ENCODE measurements around the gene CABLES2.

Gene CABLES2

DNA sequence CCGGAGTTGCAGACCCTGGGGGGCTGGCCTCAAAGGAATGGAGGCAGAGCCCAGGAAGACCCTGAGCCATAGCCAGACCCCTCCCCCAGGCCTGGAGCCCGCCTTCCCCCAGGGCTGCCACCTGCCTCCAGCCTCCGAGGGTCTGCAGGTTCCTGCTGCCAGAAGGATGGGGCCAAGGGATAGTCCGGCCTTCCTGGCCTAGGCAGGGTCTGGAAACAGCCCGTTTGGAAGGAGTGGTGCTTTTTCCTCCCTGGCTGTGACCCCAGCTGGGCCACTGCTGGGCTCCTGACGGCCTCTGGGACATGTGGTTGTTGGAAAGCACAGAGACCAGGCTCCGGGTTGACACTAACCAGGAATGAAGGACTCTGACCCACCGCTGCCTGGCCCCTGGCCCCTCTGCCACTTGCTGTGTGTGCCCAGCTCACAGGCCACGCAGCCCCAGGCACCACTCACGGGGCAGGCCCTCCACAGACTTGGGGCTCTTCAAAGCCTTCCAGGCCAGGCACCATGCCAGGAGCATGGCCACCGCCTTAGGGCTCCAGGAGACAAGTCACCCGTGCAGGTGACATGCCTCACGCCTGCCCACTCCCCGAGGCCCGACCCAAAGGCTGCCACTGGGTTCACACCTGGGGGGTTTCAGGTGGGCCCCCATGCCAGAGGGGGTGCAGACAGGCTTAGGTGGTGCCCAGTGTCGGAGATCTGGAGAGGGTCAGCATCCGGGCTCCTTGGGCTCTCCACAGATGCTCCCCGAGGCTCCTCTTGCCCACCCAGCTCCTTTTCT lies 36.1 kb downstream of the CABLES2 start:
- DNase-seq (ENCODE audit: low read depth in 2 of 2): no peak

DNA sequence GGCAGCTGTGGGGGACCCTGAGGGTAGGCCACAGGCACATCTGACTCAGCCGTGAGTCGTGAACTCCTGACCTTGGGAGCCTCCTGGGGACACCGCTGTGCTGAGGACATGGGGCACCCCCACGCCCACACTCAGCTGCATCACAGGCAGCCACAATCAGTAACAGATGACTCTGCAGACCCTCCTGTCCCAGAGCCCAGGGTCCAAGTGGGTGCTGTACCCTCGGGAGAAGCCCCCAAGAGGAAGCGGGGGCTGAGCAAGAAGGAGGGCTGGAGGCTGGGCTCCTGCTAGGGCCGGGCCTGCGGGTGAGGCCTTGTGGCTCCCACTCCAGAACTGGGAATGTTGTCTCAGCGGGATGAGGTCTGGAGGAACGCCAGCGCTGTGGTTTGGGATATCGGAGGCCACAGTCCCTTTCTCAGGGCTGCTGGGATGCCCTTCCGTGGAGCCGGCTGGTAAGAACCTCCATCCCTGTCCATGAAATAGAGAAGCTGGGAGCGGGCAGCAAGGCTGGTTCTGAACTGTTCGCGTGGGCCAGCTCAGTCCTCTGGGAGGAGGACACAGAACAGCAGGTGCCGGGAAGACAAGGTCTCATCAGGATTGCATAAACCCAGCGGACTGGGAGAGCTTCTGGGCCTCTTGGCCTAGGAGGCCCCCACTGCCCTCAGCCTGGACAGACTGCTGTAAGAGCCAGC lies 36.8 kb downstream of the CABLES2 start:
- no peak for DNase-seq (ENCODE audit: low read depth in 2 of 2)

DNA sequence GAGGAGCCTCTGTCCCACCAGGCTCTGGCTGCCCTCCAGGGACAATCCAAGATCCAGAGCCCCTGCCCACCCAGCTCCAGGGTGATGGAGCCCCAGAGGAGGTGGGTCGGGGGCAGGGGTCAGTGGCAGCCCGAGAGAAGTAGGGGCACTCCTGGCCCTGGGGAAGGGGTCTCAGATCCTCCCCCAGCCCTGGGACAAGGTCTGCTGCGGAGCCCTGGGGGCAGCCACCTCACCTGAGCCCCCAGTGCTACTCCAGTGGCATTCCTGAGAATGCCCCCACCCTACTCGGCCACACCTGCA lies 37.3 kb downstream of the CABLES2 start:
- no peak for DNase-seq (ENCODE audit: low read depth in 2 of 2)

DNA sequence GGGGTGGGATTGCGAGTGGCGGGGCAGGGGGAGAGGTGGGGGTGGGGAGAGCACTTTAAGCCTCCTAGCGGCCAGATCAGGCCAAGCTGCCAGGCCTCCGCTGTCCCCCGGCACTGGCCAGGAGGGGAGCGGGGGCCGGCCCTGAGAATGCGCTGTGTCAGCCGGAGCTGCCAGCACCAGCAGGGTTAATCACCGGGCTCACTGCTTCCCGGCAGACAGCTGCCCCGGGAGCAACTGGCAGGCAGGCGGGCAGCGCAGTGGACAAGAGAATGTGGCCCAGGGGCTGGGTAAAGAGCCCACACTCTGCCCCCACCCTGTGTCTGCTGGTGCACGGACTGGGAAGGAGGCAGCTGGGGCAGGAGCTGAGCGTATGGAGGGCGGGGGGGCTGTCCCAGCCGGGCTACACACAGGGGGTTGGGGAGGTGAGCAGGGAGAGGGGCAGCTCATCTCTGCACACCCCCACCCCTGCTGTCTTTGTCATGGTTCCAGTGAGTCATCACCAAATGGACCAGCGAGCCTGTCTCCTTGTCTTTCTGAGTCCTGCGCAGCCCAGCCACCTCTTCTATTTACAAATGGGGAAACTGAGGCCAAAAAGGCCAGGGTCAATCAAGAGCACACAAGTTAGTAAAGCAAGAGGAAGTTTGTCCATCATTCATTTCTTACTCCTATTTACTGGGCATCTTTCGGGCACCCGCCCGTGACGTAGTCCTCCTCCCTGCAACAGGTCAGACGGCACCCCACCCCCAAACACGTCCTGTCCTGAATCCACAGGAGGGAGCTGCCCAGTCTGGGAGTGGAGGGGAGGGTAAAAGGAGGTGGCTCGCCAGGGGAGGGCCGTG lies 37.9 kb downstream of the CABLES2 start:
- DNase-seq (ENCODE audit: low read depth in 2 of 2): no peak

DNA sequence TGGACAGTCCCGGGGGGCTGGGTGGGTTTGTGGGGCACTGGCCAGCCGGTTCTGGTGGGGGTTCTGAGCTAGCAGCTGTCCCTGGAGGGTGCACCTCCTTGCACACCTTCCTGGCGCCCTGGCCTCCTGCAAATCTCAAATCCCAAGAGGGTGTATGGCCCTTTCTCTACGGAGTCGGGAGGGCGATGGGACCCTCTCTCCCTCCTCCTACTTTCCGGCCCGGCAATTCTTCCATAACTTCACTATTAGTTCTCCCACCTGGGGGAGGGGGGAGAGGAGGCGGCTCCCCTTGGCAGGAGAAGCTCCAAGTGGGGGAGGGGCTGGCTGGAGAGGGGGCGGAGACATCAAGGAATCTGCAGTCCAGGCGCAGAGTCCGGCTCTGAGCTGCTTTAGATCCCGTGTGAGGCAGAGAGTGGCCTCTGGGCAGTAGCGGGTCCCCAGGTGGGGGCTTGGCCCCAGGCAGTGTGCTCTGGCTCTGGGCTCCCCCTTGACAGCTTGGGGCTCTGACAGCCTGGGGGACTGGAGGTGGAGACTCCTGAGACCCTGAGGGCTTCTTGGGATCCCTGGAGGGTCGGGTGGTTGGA lies 38.6 kb downstream of the CABLES2 start:
- no peak for DNase-seq (ENCODE audit: low read depth in 2 of 2)

DNA sequence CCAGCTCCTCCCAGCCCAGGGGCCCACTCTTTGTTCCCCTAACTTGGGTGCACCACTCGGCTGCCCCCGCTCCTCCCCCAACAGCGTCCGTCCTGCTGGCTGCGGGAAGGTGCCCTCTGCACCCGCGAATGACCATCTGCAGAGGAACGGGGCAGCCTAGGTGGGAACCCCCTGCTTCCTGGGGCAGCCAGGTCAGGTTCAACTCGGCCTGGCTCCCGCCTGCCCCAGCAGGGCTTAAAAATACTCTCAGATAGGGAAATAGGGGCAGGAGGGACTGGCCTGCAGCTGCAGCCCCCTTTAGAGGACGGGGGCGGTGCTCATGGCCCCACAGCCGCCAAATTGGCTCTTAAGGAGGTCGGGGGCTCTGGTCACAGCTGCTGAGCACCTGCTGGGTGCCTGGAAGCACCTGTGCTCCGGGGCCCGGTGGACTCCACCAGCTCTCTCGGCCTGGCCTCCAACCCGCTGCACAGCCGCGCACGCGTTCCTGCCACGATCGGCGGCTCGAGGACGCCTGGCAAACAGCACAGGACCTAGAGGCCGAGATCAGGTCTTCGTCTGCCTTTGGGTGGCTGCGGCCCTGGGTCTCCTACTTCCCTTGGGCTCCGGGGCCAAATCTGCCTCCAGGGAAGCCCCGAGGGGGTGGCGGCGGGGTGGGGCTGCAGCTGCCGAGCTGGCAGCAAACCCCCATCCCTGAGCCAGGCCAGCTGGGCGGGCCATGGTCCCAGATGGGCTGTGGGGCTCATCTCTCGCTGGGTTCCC lies 39.3 kb downstream of the CABLES2 start:
- no peak for DNase-seq (ENCODE audit: low read depth in 2 of 2)

DNA sequence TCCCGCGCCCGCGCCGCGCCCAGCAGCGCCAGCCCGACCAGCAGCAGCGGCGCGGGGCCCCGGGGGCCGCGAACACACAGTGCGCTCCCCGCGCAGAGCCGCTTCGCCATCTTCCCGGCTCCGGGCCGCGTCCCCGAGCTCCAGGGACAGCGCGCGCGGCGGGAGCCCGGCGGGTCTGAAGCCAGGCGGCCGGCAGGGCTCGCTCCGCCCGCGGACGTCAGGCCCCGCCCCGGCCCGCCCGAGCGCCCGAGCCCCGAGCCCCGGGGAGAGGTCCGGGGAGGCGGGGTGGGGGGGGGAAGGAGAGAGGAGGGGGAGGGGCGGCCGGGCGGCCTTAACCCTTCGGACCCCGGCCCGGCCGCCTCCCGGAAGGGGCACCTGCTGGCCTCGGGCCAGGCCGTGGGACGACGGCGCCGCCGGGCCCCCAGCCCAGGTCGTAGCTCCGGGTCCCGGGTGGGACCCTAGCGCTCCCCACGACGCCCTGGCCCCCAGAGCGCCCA lies 39.9 kb downstream of the CABLES2 start, which contains the start of gene LAMA5:
Gene LAMA5, minus strand, starts transcription at position 177 of the 497 bp plus-strand sequence. Its CDS starts 67 bp downstream, at position 110.
- no peak for DNase-seq (ENCODE audit: low read depth in 2 of 2)

DNA sequence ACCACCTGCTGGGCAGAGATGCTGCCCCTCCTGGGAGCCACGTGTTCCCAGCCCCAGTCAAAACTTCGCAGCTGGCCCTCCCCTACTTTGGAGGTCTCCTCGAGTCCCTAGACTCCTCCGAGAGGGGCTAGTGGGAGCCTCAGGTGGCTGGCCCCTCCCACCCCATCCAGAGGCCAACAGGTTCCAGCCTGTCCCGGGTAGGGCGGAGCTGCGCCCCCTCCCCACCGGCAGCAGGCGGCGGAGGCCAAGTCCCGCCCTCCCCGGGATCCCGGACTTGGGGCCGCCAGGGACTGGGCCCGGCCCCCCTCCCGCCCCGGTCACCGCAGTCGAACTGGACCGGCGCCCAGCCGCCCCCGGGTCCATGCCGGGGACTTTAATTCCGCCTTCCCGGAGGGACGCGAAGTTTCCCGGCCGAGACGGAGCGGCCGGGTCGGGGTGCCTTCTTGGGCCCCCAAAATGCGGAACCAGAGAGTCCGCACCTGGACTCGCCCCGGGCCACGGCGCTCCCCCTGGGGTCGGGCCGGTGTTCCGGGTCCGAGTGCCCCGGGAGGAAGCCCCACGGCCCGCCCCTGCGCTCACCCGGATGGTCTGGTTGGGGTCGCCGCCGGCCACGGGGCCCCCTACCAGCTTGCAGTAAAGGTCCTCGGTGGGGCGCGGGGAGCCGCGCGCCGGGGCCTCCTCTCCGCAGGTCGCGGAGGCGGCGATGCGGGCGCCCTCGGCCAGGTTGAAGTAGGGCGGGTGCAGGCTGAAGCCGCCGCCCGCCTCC lies 40.5 kb downstream of the CABLES2 start:
- no peak for DNase-seq (ENCODE audit: low read depth in 2 of 2)

DNA sequence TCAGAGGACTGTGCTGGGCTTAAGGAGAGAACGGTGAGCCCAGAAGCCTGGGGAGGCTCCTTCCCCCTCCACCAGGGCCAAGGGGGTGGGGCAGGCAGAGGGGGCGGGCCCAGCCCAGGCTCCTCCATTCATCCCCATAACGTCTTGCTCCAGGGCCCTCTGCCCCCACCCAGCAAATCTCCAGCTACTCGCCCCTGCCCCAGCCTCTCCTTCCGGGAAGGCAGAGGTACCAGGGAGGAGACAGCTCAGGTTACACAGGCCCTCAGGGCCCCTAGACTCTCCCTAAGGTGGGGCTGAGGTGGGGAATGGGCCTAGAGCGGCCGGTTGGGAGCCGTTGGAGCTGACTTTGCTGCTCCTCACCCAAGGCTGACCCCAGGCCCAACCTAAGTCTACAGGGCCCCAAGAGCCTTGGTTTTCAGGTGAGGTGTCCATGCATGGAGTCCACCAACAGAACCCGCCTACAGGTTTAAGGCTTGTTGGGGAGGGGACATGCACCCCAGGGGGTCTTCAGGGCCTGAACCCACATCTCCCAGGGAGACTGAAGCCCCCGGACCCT lies 41.2 kb downstream of the CABLES2 start:
- no peak for DNase-seq (ENCODE audit: low read depth in 2 of 2)

DNA sequence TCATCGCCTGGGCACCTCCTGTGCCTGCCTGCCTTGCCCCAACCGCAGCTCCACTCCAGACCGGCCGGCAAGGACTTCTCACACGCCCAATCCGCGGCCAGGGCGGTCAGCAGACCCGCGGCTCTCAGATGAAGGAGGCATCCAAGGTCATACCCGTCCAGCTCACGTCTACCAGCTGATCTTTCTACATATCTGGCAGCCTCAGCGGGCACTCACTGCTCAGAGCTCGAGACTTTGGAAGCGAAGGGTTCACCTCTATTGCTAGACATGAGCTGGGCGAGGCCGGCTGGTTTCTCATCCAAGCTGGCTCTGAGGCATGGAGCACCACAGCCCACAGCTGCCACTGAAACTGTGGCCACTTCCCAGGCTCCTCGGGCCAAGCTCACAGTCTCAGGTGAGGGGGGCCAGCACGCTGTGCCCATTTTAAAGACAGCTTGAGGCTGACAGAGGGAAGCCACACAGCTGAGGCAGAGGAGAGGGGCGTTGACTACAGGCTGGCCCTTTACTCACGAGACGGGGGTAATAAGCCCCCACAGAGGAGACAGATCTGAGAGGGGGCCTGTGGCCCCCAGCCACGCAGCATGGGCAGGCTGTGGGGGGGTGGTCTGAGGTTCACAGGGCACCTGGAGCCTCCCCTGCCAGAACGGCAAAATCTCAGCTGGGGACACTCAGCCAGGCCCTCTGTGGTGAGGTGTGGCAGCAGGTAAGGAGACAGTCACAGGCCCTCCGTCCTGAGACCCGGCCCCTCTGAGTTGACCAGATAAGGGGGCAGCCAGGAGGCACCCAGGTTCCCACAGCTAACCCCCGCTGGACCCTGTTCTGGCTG lies 42.0 kb downstream of the CABLES2 start:
- DNase-seq (ENCODE audit: low read depth in 2 of 2): no peak

DNA sequence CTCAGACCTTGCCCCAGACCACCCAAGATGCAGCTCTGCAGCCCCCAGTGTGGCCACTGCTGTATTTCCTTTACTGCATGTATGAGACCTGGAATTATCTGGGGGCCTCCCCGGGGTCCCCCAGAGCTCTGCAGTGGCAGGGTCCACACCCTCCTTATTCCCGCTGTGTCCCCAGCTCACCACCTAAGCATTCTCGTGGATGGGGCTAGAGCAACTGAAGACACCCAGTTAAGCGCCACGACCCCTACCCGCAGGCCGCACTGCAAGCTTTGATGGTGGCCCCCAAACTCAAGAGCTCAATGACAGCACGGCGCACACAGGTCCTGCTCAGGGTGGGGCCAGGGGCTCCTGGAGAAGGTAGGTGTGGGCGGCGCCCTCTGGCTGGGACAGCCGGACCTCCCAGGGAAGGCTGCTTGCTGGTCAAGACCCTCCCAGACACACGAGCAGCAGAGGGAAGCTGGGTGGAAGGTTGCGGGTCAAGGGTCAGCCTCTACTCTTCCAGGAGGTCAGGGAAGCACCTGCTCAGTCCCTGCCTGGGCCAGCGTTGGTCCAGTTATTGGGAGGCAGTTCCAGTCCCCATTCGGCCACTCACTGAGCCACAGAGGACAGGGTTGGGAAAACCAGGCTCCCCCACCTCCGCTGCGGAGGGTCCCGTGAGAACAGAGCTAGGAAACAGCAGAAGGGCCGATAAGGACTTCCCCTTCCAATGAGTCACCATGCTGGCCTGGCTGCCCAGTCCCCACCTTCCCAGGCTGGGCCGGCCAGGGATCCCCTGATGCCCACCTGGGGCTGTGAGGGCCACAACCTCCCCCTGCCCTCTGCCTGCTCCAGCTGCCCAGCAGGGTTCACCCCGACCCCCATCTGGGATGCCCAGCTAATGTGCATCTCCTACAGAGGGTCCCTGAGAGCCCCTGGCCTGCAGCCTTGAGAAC lies 42.9 kb downstream of the CABLES2 start:
- DNase-seq (ENCODE audit: low read depth in 2 of 2): no peak

DNA sequence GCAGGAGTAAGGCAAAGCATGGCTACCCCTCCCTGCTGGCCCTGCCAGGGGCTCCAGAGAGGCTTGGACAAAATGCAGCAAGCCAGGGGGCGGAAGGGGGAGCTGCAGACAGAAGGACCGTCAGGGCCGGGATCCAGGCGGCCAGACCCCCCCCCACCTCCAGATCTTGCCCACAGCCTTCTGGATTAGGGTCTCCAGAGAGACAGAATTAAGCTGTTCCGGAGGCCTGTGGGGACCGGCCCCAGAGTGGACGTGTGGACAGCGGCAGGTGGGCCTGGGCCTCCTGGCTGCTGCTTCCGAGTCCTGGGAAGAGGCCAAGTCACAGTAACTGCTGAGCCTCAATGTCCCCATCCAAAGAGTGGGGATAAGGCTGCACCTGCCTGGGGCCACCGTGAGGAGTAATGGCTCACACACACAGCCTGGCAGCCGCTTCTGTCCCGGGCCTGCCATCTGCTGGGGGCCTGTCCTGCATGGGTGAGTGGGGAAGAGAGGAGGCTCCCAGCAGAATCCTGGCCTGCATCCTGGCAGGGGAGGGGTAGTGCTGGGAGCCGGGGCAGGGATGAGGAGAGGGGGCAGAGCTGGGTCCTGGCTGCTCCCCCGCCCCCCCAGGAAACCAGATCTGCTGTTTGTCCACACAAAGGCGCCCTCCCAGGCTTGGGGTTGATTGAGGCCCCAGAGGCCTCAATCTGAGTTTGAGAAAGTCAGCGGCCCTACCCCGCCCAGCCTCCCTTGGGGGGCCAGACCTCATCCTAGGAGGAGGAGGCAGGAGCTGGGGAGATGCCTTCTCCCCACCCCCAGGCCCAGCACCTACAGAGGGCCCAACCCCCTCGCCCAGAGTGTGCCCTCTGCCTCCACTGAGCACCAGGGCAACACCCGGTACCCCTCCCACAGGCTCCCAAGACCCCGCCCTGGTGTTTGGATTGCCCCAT lies 43.8 kb downstream of the CABLES2 start:
- DNase-seq (ENCODE audit: low read depth in 2 of 2): no peak

DNA sequence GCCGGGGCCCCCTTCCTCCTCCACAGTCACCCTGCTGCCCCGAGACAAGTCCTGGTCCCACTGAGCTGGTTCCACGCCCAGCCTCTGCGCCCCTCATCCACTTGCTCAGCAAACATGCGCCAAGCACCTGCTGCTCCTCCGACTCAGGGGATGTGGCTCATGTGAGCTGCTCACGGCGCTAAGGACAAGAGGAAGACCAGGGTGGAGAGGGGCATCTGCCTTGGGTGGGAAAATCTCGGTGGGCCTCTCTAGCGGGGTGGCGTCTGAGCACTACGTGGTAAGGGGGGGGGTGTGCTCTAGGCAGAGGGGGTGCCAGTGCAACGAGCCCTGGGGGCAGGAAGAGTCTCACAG lies 44.5 kb downstream of the CABLES2 start:
- no peak for DNase-seq (ENCODE audit: low read depth in 2 of 2)

DNA sequence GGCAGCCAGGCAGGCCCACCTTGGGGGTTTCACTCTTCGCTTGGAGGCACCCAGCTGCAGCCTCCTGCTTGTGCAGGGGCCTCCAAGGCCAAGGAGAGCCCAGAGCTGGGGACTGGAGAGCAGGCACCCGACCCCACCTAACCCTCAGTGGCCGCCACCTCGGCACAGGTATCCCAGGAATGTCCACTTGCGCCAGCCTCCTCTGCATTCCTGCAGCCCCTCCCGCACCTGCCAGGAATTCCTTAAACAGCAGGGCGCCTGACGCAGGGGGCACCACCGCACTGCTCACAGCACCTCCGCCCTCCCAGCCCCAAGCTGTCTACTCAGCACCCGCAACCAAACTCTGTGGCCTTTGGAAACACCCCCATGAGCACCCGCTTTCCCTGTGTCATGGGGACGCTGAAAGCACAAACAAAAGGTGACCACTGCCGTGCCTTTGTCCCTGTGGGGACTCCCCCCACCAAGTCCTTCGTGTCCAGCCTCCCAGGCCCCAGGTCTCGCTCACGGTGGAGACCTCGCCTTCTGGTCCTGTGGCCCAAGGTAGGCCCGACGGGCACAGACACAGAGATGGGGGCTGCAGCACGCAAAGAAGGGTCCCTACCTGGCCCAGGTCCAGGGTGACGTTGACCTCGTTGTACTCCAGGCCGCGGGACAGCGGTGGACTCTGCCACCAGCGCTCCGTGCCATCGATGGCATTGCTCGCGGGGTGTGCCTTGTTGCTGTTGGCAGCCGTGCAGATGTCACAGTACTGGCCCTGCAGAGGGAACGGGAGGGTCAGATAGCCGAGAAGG lies 45.1 kb downstream of the CABLES2 start:
- DNase-seq (ENCODE audit: low read depth in 2 of 2): no peak

DNA sequence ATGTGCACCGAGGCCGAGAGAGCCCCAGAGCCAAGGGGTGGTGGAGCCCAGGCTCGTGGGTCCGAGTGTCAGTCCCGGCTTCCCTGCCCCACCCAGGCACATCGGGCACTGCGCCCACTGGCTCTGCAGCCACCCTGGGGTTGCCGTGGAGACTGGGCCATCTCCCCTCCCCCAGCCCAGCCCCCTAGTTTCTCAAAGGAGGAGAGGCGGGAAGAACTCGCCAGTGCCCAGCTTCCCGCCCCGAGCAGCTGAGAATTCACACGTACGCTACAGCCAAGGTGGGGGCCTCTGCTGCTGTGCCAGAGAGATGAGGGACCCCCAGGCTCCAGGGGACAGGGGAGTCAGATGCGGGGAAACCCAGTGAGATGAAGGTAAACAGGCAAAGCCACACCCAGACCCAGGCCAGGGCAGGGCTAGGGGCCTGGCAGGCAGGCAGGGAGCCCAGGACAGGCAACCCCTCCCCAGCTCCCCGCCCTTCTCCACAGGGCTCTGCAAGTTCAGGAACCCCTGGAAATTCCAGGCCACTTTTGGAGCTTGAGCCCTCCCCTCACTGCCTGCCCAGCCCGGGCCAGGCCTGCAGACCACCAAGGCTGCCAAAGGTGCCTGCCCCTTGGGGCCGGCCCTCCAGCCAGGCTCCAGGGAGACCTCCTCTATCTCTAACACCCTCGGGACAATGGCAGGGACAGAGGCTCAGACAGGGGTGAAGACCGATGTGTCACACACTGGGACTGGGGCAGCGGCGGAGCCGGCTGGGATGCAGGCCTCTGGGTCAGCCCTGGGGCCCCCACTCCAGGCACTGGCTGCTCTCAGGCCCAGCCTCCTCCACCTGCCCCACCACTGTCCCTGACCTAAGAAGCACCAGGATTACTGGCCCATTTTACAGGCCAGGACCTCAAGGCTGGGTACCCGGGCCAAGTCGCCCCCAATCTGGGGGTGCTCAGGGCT lies 46.0 kb downstream of the CABLES2 start:
- DNase-seq (ENCODE audit: low read depth in 2 of 2): no peak

All from stimulated activated CD8-positive, alpha-beta memory T cell treated with anti-CD3 and anti-CD28 coated beads, Interleukin-2, amount 100 ng/mL, for 1 hour (primary cell).